Measurements from ENCODE around the gene CNOT10. TPM values are rescaled to one million over a fixed set of nuclear protein-coding genes. Genes with fewer than 3 reads are reported as not detected.
A peak's percentile ranks its signal among the peaks of the same experiment; 100 is the strongest.

CNOT10 gene
- total RNA-seq, 1 donor from 2014 or later = 35.7 TPM

GRCh38 chr3:32758375-32758753, 73.4 kb downstream of the CNOT10 start:
- no peak for DNase-seq
- Histone ChIP-seq H3K27ac (no peak overlapping the region), H3K36me3 (peaks cover 39% of the 10 kb centered on the region), H3K4me3 (no peak overlapping the region), H3K9me3 (no peaks in the 10 kb centered on the region), H3K4me1 (peaks cover 4% of the 10 kb centered on the region), H3K27me3 (ENCODE audit: low read depth) (no peaks in the 10 kb centered on the region)
- no peak for TF ChIP-seq CTCF (IDR thresholded peaks at IDR 0.05)
- intact Hi-C loops (cut with DNase I) = no loop called here
- ATAC-seq = no peak

GRCh38 chr3:32759342-32759741, 74.4 kb downstream of the CNOT10 start:
- TF ChIP-seq CTCF (IDR thresholded peaks at IDR 0.05) = no peak
- intact Hi-C loops (cut with DNase I) = no loop called here
- Histone ChIP-seq H3K27me3 (ENCODE audit: low read depth) (no peaks in the 10 kb centered on the region), H3K4me1 (peaks cover 4% of the 10 kb centered on the region), H3K4me3 (no peak overlapping the region), H3K9me3 (no peaks in the 10 kb centered on the region), H3K27ac (no peak overlapping the region), H3K36me3 (peaks cover 46% of the 10 kb centered on the region)
- ATAC-seq (no peak), DNase-seq (no peak)

- H3K4me1 ChIP-seq = no peaks in the 10 kb centered on the region
- no peak for TF ChIP-seq CTCF (IDR thresholded peaks at IDR 0.05)
- no peak overlapping the region for H3K27ac ChIP-seq
- DNase-seq (no peak), ATAC-seq (no peak)
- peaks cover 81% of the 10 kb centered on the region for H3K36me3 ChIP-seq
- no peaks in the 10 kb centered on the region for H3K9me3 ChIP-seq
- no peaks in the 10 kb centered on the region for H3K27me3 ChIP-seq (ENCODE audit: low read depth)
- intact Hi-C loops (cut with DNase I) = no loop called here
- no peak overlapping the region for H3K4me3 ChIP-seq
Observed at GRCh38 chr3:32764481-32764880, 79.5 kb downstream of the CNOT10 start.

GRCh38 chr3:32778389-32778788, 93.4 kb downstream of the CNOT10 start:
- intact Hi-C loops (cut with DNase I) = no loop called here
- Histone ChIP-seq H3K4me1 (peaks cover 7% of the 10 kb centered on the region), H3K4me3 (no peak overlapping the region), H3K9me3 (no peaks in the 10 kb centered on the region), H3K27me3 (ENCODE audit: low read depth) (no peaks in the 10 kb centered on the region), H3K27ac (no peak overlapping the region), H3K36me3 (peaks cover 24% of the 10 kb centered on the region)
- DNase-seq (no peak), ATAC-seq (no peak)
- TF ChIP-seq CTCF (IDR thresholded peaks at IDR 0.05) = no peak

GRCh38 chr3:32780071-32780734, 95.2 kb downstream of the CNOT10 start:
- ATAC-seq (no peak), DNase-seq (no peak)
- no peak overlapping the region for H3K27ac ChIP-seq
- no peaks in the 10 kb centered on the region for H3K9me3 ChIP-seq
- intact Hi-C loops (cut with DNase I) = no loop called here
- peak overlapping the region; percentile 69 for H3K4me3 ChIP-seq
- H3K36me3 ChIP-seq = peaks cover 7% of the 10 kb centered on the region
- TF ChIP-seq CTCF (IDR thresholded peaks at IDR 0.05) = no peak
- no peaks in the 10 kb centered on the region for H3K27me3 ChIP-seq (ENCODE audit: low read depth)
- peaks cover 7% of the 10 kb centered on the region for H3K4me1 ChIP-seq
